Activated CD8-positive, alpha-beta memory T cell treated with anti-CD3 and anti-CD28 coated beads for 1 hour (primary cell): ENCODE results near the gene CACNG3.

ENCODE experiments used
- DNase-seq, 2 donors: peaks; one replicate each; pipeline ENCODE4 v3.0.0-alpha.2; 2020; ENCODE audit warnings: low read depth in 1 of 2; ENCODE audit errors: extremely low read depth in 1 of 2

Gene CACNG3

GRCh38 chr16:24381470-24382118 lies 125.5 kb downstream of the CACNG3 start:
- DNase-seq: no peak

GRCh38 chr16:24382762-24383407 lies 126.8 kb downstream of the CACNG3 start:
- DNase-seq: no peak

GRCh38 chr16:24394341-24394740 lies 138.2 kb downstream of the CACNG3 start:
- no peak for DNase-seq

- DNase-seq: no peak
Observed at GRCh38 chr16:24396350-24397271, 140.5 kb downstream of the CACNG3 start.

- no peak for DNase-seq
Observed at GRCh38 chr16:24409045-24409444, 152.9 kb downstream of the CACNG3 start.
